GM18520 (cell line): ENCODE data around the gene TMEM53.
"Not testable (repeated sequence)": the region's sequence is repeated elsewhere in the genome, so short reads cannot be mapped to it uniquely, and the experiment has no call there.

Experiments
- ATAC-seq: cut with Tn5 transposase; IDR thresholded peaks from one replicate; pipeline ENCODE4 v1.9.1; 2021; ENCODE audit not compliant: unreplicated experiment

Gene TMEM53

DNA sequence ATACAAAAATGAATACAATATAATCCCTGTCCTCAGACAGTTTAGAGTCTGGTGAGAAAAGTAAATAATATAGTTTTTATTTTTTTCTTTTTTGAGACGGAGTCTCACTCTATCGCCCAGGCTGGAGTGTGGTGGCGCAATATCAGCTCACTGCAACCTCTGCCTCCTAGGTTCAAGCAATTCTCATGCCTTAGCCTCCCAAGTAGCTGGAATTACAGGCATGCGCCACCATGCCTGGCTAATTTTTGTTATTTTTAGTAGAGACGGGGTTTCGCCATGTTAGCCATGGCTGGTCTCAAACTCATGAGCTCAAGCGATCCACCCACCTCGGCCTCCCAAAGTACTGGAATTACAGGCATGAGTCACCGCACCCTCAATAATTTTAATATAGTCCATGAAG lies 25.1 kb upstream of the TMEM53 start:
- not testable (repeated sequence) for ATAC-seq

GRCh38 chr1:44698138-44698537 lies 23.9 kb upstream of the TMEM53 start:
- ATAC-seq = no peak

DNA sequence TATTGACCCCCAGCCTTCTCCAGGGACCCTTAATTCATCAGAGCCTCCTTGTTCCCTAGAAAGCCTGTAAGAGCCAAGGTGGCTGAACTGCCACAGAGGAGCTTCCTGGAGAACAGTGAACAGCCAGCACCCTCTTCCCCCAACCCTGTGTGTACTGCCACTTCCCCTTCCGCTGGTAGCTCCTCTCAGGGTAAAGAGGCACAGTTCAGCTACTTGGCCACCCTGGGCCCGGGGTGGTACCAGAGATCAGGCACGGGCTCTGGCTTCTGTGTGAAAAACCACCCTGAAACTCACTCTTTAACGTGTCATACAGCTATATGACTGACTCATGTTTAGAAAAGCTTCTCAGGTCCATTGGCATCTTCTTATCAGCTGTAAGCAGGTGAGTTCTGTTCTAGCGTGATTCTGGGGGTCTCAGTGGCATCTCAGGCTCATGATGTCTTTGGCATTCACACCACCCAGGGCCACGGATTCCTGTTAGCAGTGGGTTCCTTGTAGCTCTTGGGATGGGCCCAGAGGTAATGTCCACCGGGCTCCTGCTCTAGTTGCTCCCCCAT lies 22.6 kb upstream of the TMEM53 start:
- ATAC-seq = no peak

DNA sequence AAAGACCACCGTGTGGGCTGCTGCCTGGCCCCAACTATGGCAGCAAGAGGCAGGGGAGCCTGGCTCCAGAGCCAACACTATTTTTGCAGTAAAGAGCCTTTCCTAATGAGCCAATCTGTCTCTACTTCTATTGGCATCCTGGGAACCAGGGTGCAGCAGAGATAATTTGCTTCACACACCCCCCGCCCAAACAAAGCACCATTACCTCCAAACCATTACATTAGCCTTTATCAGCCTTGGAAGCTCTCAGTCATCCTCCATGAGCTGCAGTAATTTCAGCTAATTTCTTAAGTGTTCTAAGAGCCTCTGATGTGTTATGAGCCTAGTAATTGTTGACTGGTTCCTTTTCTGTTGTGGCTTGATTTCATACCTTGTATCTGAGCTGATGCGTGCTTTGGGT lies 21.8 kb upstream of the TMEM53 start:
- no peak for ATAC-seq

- no peak for ATAC-seq
These were observed 21.4 kb upstream of the TMEM53 start for GRCh38 chr1:44695671-44696070.

GRCh38 chr1:44694863-44695478 lies 20.7 kb upstream of the TMEM53 start:
- no peak for ATAC-seq

DNA sequence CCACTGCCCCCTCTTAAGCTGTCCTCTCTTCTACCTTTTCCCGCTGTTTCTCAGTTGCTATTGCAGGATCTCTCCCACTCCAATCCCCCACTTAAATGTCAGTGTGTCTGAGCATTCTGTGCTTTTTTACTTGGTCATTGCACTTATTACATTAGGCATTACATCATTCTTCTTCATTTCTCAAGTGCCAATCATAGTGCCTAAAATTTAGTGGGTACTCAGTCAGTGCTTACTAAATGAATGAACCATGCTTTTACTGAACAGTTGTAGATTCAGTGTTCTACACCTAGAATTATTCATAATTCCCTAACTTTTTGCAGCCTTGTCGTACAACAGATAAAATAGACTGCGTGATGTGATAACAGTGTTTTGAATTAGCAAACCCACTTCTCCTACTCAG lies 19.6 kb upstream of the TMEM53 start:
- no peak for ATAC-seq

- ATAC-seq = no peak
These were observed 18.9 kb upstream of the TMEM53 start for GRCh38 chr1:44693159-44693558.

DNA sequence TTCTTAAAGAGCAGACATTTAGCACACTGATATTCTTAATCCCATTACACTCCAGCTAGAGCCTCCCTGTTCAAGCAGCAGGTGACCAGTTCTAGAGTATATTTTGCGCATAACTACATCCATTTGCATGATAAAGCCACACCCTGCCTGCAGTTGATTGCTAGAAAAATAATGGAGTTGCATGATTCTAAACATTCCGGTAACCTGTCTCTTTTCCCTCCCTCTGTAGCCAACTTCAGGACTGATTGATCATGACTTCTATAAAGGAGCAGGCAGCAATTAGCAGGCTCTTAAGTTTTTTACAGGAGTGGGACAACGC lies 15.1 kb upstream of the TMEM53 start:
- no peak for ATAC-seq

DNA sequence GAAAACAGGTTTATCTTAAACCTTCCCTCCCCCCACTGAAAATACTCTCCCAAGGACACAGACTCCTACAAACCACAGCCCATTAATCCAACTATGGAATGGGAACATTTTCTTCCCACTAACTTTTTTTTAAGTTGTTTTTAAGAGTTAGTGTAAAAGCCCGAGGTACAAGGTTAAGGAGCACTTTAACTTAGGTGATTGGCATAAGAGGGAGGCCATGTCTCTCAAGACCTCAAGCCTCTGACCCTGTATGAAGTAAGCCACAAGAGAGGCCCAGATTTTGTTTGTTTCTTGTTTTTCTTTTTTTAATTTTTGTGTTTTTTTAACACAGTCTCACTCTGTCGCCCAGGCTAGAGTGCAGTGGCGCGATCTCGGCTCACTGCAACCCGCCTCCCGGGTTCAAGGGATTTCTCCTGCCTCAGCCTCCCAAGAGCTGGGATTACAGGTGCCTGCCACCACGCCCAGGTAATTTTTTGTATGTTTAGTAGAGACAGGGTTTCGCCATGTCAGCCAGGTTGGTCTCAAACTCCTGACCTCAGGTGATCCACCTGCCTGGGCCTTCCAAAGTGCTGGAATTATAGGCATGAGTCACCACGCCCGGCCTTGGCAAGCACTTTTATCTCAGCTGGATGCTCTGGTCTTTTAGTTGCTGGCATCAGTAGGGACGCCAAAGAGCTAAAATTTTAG lies 14.6 kb upstream of the TMEM53 start:
- no peak for ATAC-seq

DNA sequence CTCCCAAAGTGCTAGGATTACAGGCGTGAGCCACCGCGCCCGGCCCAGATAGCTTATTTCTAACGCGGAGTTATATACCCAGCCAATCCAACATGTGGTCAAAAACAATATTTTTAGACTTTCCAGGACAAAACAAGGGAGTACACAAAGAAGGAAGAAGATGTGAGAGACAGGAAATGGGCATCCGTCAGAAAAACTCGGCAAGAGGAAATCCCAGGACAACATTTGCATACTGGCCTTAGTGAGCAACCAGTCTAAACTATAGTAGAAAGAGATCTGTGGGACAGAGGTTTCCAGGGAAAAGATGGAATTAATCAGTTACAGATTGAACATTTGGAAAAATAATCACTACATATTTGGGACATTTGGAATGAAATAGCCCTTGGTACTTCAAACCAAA lies 11.6 kb upstream of the TMEM53 start:
- ATAC-seq = no peak

DNA sequence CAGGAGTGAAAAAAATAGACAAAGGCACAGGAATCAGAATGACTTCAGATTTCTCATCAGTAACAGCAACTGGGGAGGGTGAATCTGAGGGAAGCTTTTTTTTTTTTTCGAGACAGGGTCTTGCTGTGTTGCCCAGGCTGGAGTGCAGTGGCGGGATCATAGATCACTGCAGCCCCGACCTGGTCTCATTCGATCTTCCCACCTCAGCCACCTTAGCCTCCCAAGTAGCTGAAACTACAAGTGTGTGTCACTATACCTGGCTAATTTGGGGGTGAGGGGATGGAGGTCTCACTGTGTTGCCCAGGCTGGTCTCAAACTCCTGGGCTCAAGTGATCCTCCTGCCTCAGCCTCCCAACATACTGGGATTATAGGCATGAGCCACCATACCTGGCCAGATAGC lies 10.9 kb upstream of the TMEM53 start:
- ATAC-seq = no peak

- no peak for ATAC-seq
These were observed 10.2 kb upstream of the TMEM53 start for GRCh38 chr1:44684525-44684924.

GRCh38 chr1:44682883-44683265 lies 8.6 kb upstream of the TMEM53 start:
- ATAC-seq = no peak

- no peak for ATAC-seq
These were observed 7.9 kb upstream of the TMEM53 start for GRCh38 chr1:44681905-44682882.

DNA sequence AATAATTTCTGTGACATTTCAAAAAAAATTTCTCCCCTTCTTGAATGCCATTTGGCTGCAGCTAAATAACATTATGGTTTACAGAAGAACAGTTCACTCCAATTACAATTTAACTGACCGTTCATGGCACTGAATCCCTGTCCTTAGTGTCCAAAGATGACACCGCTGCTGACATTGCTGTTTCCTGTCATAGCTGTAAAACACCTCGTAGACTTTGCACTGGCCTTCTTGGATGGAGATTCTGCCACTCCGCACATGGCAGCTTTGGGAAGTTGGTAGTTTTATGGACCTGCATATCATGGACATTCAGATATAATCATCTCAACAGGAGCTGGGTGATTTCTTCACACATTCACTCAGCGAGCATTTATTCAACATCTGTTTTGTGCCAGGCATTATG lies 5.2 kb upstream of the TMEM53 start:
- ATAC-seq = no peak

- no peak for ATAC-seq
These were observed 4.3 kb upstream of the TMEM53 start for GRCh38 chr1:44678626-44679025.

- no peak for ATAC-seq
These were observed 3.8 kb upstream of the TMEM53 start for GRCh38 chr1:44678120-44678519.

DNA sequence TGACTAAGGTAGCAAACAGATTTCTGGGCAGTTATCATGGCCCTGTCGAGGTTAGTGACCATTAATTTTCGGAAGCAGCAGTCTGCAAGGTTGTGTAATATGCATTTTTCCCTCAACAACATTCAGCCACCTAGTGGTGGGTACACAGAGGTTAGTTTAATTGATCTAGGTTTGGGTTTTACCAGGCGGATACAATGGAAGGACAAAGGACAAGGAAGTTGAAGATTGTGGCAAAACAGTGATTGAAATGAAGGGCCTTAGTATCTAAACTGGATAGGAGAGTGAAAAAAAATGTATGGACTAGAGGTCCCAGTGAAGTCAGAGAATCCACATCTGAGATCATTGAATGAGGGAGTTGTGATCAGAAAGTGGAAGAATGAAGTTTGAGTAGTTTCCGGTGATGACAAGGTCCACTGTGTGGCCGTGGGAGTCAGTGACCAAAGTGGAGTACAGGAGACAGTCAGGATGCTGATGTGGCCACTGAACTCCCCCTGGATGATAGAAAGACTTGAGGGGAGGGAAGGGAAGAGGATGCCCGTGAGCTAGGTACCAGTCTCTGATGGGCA lies 3.0 kb upstream of the TMEM53 start:
- no peak for ATAC-seq

DNA sequence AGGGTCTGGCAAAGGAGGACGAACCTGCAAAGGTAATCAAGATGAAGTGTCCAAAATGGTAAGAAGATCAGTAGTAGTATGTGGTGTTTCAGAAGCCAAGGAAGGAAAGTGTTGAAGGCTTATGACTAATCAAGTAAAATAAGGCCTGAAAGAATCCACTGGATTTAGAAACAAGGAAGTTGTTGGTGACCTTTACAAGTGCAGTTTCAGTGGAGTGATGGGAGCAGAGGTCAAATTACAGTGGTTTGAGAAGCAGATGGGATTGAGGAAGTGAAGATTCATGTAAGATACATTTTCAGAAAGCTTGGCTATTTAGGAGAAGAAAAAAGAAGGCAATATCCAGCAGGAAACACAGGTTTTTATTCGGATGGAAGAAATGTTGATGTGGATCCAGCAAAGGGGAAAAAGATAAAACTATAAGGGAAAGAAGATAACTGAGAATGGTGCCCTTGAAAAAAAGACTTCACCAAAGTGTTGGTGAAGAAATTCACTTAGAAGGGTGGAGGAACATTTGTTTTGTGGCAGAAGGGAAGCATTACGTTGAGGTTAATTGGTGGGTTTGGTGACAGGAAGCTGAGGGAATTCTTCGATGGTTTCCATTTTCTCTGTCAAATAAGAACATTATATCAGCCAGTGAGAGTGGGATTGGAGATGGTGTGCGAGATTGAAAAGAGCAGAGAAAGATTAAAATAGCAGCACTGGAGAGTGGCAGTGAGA lies 2.4 kb upstream of the TMEM53 start:
- no peak for ATAC-seq

DNA sequence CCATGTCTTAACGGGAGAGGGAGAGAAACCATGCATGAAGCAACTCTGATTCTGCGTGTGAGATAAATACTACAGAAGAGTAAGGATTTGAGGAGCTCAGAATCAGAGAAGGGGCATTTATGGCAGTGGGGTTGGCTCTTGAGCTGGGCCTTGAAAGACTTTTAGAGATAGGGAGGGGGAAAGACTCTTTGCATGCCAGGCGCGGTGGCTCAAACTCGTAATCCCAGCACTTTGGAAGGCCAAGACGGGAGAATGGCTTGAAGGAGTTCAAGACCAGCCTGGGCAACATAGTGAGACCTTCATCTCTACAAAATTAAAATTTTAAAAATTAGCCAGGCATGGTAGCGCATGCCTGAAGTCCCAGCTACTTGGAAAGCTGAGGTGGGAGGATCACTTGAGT lies 905 bp upstream of the TMEM53 start:
- no peak for ATAC-seq
